ENCODE measurements around the gene SYNJ2. TPM values are rescaled to one million over a fixed set of nuclear protein-coding genes. Genes with fewer than 3 reads are reported as not detected.

Gene SYNJ2
- total and polyA plus RNA-seq, 4 donors = 3.4 to 8.8 (median 4.8) TPM

GRCh38 chr6:158021376-158021775 is 39.7 kb downstream of the SYNJ2 start:
- no peaks in the 10 kb centered on the region for H3K36me3 ChIP-seq (ENCODE audit: control insufficient read depth in 4 of 4, insufficient read depth in 4 of 4, low read length in 4 of 4)
- no peak overlapping the region for H3K9ac ChIP-seq (ENCODE audit: insufficient read depth in 1 of 2, low read length in 2 of 2)
- H3K9me3 ChIP-seq (ENCODE audit: control insufficient read depth in 4 of 4, insufficient read depth in 3 of 4, low read length in 3 of 4) = peaks cover 0 to 2% (median 0%) of the 10 kb centered on the region in 4 donors
- WGBS, 2 donors = 95 to 96% methylated on average over 4 of the region's 4 CpGs
- peaks cover 8 to 24% (median 10%) of the 10 kb centered on the region in 5 donors for H3K4me1 ChIP-seq (ENCODE audit: control insufficient read depth in 5 of 5, insufficient read depth in 5 of 5, low read length in 5 of 5)
- no peak overlapping the region for H3K4me3 ChIP-seq
- ATAC-seq (ENCODE audit: insufficient read depth, low FRiP score) (no peak), DNase-seq (no peak)
- no peaks in the 10 kb centered on the region for H3K27me3 ChIP-seq (ENCODE audit: control insufficient read depth in 3 of 3, insufficient read depth in 3 of 3, low read length in 2 of 3)
- no peak for TF ChIP-seq CTCF (IDR thresholded peaks at IDR 0.05; ENCODE audit: control extremely low read depth, extremely low read depth)
- H3K27ac ChIP-seq (ENCODE audit: low read depth in 1 of 2, low read length in 1 of 2) = no peak overlapping the region

DNA sequence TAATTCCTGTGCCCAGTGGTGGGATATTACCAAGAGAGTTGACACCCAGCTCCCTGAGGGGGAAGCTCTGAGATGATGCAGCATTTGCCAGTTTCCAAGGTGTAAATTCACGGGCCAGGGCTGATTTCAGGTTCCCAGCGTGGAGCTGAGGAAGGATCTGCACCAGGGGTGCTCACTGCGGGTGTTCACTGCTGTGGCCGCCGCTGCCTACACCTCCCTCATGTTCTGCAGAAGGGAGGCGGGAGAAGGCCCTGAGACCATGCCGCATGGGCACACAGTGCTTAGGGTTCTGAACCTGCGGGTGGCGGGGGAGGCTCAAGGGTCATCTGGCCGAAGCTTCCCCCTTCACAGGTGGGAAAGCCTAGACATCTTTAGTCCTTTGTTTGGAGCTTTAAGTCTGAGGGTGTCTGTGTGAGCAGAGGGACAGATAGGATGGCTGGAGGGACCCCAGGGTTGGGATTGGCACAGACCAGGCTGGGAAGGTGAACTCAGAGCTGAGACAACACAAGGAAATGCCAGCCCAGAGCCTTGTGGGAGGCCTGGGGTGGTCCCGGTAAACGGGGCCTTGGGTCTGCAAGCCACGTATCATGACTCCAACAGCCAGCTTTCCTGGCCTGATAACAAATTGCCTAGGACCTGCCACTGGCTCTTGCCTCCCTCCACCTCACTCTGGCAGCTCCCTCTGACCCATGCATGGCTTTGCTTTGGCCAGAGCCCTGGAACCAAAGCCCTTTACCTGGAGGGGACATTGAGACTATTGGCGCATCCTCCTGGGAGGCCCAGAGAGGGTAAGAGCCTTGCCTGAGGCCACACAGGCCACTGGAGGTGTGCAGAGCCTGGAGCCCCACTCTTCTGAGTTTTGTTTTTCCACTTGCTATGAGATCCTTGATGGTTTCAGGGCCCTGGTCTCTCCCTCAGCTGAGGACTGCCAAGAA is 40.4 kb downstream of the SYNJ2 start:
- Histone ChIP-seq H3K4me3 (no peak overlapping the region), H3K4me1 (ENCODE audit: control insufficient read depth in 5 of 5, insufficient read depth in 5 of 5, low read length in 5 of 5) (peaks cover 11 to 27% (median 14%) of the 10 kb centered on the region in 5 donors), H3K36me3 (ENCODE audit: control insufficient read depth in 4 of 4, insufficient read depth in 4 of 4, low read length in 4 of 4) (no peaks in the 10 kb centered on the region), H3K9ac (ENCODE audit: insufficient read depth in 1 of 2, low read length in 2 of 2) (no peak overlapping the region), H3K27me3 (ENCODE audit: control insufficient read depth in 3 of 3, insufficient read depth in 3 of 3, low read length in 2 of 3) (no peaks in the 10 kb centered on the region), H3K9me3 (ENCODE audit: control insufficient read depth in 4 of 4, insufficient read depth in 3 of 4, low read length in 3 of 4) (peaks cover 0 to 2% (median 0%) of the 10 kb centered on the region in 4 donors), H3K27ac (ENCODE audit: low read depth in 1 of 2, low read length in 1 of 2) (no peak overlapping the region)
- TF ChIP-seq CTCF (IDR thresholded peaks at IDR 0.05; ENCODE audit: control extremely low read depth, extremely low read depth) = no peak
- DNase-seq (no peak), ATAC-seq (ENCODE audit: insufficient read depth, low FRiP score) (no peak)
- WGBS, 2 donors = 92 to 96% methylated on average over 14 of the region's 14 CpGs

DNA sequence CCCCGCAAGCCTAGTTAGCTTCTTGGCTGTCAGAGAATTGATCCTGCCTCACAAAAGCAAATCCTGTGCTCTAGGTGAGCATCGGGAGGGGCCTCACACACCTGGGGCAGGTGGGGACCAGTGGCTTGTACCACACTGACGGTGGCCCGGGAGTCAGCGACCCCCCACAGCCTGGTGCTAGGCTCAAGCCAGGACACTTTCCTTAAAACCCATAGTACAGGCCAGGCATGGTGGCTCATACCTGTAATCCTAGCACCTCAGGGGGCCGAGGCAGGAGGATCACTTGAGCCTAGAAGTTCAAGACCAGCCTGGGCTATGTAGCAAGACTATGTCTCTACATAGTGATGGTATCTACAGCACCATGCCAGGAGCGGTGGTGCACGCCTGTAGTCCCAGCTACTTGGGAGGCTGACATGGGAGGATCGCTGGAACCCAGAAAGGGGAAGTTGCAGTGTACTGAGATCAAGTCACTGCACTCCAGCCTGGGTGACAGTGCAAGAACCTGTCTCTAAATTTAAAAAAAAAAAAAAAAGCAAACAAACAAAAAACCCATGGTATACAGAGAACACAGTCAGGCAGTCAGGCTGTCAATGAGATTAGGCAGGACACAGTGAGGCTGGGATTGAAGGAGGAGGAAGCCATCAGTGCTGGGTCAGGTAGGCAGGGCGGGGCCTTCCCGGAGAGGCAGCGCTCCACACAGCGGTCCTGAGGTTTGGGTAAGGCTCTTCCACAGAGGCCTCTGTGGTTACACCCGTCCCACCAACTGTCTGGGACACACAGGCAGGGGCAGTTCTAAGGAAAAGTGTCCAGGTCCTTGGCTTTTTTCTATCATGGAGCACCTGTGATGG is 41.3 kb downstream of the SYNJ2 start:
- TF ChIP-seq CTCF (IDR thresholded peaks at IDR 0.05; ENCODE audit: control extremely low read depth, extremely low read depth) = no peak
- 90 to 93% methylated on average over 14 of the region's 14 CpGs for WGBS, 2 donors
- Histone ChIP-seq H3K27ac (ENCODE audit: low read depth in 1 of 2, low read length in 1 of 2) (no peak overlapping the region), H3K4me3 (no peak overlapping the region), H3K9ac (ENCODE audit: insufficient read depth in 1 of 2, low read length in 2 of 2) (no peak overlapping the region), H3K4me1 (ENCODE audit: control insufficient read depth in 5 of 5, insufficient read depth in 5 of 5, low read length in 5 of 5) (peaks cover 11 to 35% (median 19%) of the 10 kb centered on the region in 5 donors), H3K36me3 (ENCODE audit: control insufficient read depth in 4 of 4, insufficient read depth in 4 of 4, low read length in 4 of 4) (no peaks in the 10 kb centered on the region), H3K27me3 (ENCODE audit: control insufficient read depth in 3 of 3, insufficient read depth in 3 of 3, low read length in 2 of 3) (no peaks in the 10 kb centered on the region), H3K9me3 (ENCODE audit: control insufficient read depth in 4 of 4, insufficient read depth in 3 of 4, low read length in 3 of 4) (peaks cover 0 to 2% (median 0%) of the 10 kb centered on the region in 4 donors)
- no peak for ATAC-seq (ENCODE audit: insufficient read depth, low FRiP score)
- no peak for DNase-seq

Data from lung (tissue), 12 donors.